NCI-H2227 (cell line): ENCODE measurements around the gene NUP210.
"Not testable (repeated sequence)": the region's sequence is repeated elsewhere in the genome, so short reads cannot be mapped to it uniquely, and the experiment has no call there.

Experiments
- DNase-seq: peaks from one replicate; lab custom pipeline; 2025; ENCODE audit not compliant: unreplicated experiment; lab: John Stamatoyannopoulos, UW

The NUP210 gene

DNA sequence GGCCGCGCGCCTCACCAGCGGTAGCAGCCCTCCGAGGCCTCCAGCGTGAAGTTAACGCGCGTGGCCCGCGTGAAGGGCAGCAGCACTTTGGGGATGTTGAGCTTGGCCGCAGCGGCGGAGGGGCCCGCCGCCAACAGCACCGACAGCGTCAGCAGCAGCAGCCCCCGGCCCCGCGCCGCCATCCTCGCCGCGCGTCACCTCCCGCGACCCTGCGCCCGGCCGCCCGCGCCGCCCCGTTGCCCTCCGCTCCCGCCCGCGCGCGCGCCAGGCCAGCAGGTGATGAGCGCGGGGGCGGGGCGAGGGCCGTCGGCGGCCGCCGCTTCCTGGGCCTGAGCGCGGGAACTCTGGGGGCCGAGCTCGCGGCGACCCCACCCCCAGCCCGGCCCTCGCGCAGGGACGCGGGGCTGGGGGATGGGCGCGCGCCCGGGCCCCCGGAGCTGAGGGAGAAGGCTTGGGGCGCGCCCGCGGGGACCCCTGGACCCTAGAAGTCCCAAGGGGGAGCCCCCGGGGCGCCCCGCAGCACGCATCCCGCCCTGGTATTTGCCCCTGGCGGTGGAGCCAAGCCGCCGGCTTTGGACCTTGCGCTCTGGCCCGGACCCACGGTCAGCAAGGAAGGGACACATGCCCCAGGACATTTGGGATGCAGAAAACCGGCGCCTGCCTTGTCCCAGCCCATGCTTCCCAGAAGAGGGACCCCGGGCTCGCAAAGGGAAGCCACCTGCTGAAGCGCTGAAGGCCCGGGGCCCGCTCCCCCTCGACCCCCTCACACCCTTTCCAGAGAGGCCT is at the start of gene NUP210:
Gene NUP210 (minus strand): TSS at position 278 of the 786 bp plus-strand sequence. CDS start 96 bp downstream, at position 182.
- peak; percentile 71 for DNase-seq

DNA sequence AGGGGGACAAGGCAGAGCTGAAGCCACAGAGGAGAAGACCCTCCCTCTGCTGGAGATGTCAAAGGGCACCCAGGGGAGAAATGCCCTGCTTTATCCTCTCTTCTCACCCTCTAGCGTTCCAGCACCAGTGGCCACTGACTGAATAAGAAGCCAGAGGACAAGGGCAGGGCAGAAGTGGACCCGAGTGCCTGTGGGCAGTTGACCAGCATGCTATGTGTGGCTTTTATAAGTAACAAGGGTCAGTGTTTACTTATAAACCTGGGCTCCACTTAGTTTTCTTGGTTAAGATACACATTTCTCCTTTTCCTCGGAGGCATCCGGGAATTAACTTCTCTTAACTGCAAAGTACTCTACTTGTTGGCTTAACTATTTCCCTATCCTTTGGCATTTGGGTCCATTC is 46.7 kb upstream of the NUP210 start:
- DNase-seq, result no peak

DNA sequence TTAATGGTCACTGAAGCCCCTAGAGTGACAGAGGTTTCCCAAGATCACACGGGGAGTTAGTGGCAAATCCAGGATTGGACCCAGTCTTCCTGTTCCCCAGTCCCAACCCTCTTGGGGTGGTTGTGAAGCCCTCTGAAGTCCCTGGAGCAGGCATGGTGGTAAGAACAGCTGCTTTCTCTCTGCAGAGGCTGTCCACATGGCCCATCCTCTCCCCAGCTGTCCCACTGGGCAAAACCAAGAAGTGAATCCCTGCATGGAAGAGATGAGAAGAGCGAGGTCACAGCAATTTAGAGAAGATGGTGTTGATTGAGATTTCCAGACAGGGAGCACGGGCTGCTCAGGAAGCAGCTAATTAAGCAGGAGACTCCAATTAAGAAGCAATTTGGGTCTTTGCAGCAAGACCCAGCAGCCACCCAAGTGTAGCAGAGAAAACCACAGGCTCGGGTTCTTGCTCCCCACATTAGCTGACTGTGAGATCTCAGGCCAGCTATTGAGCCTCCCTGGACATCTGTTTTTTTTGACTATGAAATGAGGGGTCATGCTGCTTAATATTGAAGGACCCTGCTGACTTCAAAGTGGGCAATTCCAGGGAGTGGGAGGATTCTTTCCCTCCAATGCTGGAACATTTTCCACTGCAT is 45.2 kb upstream of the NUP210 start:
- DNase-seq, result no peak

DNA sequence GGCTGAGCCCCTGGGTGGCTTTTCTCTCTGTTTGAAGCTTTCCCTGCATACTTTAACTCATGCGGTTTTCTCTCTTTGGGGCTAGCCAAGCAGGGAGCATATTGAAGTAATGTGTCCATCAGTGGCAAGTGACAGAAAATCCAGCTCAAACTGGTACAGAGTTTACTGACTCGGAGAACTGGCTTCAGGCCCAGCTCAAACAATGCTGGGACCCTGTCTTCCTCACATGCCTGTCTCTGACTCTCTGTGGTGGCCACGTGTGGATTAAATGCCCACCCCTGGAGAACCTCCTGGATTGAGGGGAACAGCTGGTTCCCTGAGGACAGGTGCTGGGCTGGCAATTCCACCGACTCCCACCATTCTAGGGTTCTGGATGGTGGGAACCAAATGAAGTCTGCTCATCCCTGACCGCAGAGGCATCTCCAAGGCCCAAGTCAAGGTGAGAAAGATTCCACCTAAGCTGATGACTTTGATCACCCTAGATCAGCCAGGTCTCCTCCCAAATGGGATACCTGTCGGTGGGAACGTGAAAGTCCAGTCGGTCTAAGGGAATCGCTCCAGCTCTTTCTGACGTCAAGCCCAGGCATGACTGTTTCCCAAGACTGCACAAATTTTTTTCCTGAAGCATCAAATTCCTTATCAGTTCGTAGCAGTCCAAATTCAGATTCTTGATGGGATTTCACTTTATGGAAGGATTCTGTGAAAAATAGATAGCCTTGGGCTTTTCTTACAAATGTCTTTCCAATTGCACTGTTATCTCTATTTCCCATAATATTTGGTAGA is 43.7 kb upstream of the NUP210 start:
- DNase-seq, result no peak

DNA sequence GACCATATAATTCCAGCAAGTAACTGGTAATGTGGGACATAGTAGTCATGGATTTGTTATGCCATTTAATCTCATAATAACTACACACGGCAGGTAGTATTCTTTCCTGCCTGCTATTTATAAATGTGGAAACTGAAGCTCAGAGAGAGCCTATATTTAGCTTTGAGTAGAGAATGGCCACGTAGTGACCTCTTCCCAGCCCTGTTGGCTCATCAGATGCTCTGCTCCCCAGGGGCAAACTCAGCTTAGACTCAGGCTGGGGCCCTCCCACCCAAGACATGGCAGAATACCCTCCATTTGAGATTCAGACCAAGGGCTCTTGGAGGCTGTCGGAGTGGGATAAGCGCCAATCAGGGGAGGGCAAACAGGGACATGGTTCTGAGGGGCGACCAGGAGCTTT is 42.7 kb upstream of the NUP210 start:
- DNase-seq, result peak; percentile 33

DNA sequence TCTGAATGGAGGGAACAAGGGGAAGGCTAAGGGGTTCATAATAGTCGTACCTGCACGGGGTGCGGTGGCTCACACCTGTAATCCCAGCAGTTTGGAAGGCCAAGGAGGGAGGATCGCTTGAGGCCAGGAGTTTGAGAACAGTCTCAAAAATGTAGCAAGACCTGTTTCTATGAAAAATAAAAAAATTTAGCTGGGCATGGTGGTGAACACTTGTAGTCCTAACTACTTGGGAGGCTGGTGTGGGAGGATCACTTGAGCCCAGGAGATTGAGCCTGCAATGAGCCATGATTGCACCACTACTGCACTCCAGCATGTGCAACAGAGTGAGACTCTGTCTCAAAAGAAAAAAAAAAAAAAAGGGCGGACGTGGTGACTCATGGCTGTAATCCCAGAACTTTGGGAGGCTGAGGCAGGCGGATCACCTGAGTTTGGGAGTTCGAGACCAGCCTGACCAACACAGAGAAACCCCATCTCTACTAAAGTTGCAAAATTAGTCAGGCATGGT is 42.1 kb upstream of the NUP210 start:
- no peak for DNase-seq

DNA sequence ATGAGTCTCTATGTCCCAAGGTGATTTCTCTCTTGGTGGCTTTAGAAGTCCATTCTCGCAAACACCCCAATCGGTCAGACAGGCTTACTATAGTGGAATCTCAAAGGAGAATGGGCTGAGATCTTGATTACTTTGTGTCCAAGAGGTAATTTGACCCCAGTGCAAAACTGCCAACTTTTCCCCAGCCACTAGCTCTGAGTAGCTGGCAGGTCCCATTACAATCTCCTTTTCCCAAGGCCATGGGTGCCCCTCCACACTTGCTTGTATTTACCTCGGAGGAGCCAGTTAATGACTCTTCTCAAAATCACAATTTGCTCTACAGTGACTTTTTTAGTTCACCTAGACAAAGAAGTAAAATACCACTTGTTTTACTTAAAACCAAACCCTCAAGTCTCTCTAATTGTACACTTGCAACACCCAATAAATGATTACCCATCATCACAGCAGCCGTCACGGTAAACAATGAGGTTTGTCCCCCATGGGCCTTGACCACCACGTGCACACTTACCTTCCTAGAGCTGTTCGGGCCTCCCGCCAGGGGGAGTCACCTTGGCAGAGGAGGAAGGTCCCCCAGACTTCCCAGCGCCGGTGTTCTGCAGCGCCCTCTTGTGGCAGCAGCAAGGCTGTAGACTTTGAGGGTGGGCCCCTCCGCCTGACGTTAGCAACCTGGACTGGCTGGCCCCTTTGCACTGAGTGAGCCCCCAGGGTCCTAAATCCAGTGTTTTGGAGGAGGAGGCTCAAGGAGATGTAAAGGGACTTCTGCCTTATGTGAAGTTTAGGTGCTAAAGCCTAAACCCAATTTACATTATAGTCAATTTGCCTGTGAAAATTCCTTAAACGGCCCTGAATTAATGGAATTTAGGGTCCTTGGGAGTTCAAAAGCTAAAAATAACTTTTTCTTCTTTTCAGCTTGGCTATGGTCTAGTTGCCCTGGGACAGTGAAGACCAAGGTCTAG is 41.3 kb upstream of the NUP210 start:
- DNase-seq, result peak; percentile 54

DNA sequence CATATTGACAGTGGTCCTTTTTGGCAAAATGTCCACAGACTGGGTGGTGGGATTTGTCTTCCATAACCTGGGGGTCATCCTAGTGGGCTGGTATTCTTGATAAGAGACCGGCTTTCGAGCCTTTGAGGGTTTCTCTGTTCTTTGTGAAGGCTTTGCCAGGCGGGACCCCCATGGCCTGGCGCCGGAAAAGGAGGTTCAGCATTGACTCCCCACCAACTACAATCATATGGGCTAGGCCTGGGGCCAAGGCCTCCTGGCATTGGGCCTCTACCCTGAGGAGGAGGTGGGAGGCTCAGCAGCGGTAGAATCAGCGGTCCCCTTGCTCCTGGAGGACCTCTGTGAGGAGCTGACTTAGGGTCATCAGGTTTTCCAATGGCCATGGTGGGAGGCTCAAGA is 40.2 kb upstream of the NUP210 start:
- DNase-seq, result no peak

DNA sequence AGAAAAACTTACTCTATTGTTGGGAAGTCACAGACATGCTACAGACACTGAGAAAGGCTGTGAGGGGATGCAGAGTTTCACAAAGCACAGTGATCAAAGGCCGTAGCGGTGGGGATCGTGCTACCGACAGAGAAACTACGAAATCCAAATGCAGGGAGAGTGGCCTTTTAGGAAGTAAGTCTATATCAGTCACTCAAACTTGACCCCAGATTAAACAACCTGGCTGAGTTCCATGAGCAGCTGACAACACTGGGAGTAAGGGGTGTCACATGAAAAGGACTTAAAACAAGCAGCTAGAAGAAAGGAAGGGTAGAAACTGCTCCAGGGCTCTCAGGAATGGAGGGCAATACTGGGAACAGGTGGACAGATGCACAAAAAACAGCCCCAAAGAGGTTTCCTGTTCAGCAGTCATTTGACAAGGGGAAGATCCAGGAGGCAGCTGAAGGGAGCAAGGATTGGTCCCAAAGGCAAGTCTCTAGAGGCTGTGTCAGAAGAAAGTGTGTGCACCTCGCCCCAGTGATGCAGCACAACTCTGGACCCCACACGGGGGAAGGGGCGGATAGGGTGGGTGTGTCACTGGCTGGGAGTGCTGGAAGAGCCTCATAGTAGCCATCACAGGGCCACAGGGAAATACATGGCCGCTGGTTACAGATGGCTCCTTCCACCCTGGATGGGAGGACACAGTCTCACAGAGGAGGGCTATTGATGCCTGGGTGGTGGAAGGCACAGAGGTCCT is 39.7 kb upstream of the NUP210 start:
- DNase-seq, result no peak

DNA sequence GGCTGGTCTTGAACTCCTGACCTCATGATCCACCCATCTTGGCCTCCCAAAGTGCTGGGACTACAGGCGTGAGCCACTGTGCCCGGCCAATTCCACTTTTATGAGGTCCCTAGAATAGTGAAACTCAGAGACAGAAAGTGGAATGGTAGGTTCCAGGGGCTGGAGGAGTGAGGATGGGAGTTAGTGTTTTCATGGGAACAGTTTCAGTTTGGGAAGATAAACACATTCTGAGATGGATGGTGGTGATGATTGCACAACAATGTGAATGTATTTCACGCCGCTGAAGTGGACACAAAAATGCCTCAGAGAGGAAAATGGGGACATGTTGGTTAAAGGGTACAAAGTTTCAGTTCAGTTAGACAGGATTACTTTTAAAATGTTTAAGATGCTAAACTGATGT is 37.5 kb upstream of the NUP210 start:
- DNase-seq, result no peak

DNA sequence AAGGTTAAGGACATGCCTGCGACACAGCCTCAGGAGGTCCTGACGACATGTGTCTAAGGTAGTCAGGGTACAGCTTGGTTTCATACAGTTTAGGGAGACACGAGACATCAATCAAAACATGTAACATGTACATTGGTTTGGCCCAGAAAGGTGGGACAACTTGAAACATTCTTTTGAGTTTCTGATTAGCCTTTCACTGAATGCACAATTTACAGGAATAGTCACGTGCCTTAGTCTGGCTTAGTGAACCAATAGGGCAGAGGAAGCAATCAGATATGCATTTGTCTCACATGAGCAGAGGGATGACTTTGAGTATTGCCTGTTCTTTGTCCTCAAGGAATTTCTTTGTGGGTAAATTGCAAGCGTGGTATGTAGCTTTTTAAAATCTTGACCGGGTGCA is 35.5 kb upstream of the NUP210 start:
- DNase-seq, result no peak

DNA sequence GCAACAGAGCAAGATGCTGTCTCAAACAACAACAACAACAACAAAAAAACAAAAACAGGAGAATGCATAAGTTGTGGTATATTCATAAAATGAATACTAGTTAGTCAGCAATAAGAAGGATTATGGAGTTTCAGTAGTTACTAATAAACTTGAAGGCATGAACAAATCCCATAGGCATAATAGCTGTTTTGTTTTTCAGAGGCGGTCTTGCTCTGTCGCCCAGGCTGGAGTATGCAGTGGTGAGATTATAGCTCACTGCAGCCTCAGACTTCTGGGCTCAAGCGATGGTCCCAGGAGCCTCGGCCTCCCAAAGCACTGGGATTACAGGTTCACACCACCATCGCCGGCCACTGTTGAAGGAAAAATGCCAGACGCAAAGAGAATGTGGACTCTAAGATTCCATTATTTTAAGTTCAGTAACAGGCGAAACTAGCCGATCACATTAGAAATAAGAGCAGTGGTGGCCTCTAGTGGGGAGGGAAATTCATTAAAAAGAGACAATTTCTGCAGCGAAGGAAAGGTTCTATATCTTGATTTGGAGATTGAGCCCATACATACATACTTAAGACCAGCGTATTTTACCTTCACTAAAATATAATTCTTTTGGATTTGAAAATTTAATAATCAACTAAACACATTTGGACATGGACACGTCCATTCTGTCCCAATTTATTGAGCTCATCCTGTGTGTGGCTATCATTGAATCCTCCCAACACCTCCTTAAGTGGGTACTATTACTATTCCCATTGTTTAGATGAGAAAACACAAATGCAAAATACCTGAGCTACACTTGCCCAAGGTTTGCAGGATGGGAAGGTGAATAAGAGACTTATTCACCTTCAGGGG is 32.6 kb upstream of the NUP210 start:
- DNase-seq, result peak; percentile 42

DNA sequence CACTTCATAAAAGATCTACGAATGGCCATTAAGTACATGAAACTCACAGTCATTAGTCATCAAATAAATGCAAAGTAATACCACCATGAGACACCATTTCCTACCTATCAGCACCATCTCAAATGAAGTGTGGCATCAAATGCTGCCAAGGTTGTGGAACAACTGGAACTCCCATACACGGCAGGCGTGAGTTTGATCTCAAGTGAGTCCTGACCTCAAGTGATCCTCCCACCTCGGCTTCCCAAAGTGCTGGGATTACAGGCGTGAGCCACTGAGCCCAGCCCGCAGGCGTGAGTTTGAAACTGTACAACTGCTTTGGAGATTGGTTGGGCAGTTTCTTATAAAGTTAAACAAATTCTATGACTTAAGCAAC is 31.2 kb upstream of the NUP210 start:
- peak; percentile 43 for DNase-seq

DNA sequence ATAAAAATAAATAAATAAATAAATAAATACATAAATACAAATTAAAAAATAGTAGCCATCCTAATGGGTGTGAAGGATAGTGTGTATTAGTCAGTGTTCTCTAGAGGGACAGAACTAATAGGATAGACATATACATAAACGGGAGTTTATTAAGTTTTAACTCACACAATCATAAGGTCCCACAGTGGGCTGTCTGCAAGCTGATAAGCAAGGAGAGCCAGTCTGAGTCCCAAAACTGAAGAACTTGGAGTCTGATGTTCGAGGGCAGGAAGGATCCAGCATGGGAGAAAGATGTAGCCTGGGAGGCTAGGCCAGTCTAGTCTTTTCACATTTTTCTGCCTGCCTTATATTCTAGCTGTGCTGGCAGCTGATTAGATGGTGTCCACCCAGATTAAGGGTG is 22.8 kb upstream of the NUP210 start:
- DNase-seq, result not testable (repeated sequence)

DNA sequence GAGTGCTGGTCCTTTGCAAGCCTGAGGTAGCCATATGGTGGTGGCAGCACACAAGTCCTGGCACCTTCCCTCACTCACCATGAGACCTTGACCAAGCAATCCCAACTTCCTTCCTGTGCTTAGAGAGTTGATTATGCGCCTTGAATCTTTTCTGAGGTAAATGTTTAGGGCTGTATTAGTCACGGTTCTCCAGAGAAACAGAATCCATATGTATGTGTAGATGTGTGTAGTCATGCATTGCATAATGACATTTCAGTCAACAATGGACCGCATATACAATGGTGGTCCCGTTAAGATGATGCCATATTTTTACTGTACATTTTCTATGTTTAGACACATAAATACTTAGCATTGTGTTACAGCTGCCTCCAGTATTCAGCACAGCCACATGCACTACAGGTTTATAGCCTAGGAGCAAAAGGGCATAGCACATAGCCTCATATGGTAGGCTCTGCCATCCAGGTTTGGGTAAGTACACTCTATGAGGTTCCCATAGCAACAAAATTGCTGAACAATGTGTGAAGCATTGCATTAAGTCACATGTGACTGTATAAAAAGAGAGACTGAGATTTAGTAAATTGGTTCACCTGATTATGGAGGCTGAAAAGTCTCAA is 20.2 kb upstream of the NUP210 start:
- no peak for DNase-seq

DNA sequence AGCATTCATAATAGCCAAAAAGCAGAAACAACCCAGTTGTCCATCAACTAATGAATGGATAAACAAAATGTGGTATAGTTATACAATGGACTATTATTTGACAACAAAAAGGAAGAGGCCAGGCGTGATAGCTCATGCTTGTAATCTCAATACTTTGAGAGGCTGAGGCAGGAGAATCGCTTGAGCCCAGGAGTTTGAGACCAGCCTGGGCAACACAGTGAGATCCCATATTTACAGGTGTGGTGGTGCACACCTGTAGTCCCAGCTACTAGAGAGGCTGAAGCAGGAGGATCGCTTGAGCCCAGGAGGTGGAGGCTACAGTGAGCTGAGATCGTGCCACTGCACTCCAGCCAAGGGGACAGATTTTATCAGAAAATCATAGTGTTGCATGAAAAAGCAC is 16.1 kb upstream of the NUP210 start:
- not testable (repeated sequence) for DNase-seq

DNA sequence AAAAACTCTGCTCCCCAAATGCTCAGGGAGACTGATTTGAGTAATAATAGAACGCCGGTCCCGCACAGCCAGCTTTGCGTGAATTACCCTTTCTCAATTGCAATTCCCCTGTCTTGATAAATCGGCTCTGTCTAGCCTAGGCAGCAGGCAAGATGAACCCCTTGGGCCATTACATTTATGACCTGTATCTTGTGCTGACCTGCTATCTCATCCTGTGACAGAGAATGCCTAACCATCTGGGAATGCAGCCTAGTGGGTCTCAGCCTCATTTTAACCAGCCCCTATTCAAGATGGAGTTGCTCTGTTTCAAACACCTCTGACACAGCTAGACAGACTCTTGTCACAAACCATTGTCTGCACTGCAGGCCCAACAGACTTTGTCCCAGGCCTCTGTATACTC is 13.8 kb upstream of the NUP210 start:
- DNase-seq, result no peak

DNA sequence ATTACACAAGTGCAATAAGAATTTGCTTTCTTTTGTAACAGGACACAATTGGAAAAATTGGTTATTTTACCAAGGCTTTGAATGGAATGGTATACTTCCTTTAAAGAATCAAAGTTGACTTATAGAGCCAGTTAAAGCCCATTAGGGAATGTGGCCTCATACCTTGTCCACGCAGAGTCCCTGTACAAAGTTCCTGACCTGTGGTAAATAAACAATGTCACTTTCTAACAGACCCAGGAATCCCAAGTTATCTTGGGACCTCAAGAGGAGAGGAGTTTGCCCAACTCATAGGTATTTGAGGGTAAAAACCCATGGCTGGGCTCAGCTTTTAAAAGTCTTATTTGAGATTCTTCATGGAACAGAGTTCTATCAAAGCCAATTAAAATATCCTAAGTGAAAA is 12.0 kb upstream of the NUP210 start:
- no peak for DNase-seq
